Left ventricle myocardium superior (tissue), 1 donor: ENCODE data around the gene CCDC71. TPM values are rescaled to one million over a fixed set of nuclear protein-coding genes. Genes with fewer than 3 reads are reported as not detected.

ENCODE experiments used
- ATAC-seq: fragments of 200-7000 bp; cut with Tn5 transposase; one replicate; pipeline ENCODE4 v1.9.1; 2020; ENCODE audit warnings: mild to moderate bottlenecking, moderate library complexity
- DNase-seq: peaks from one replicate; pipeline ENCODE4 v3.0.0-alpha.2; 2020
- intact Hi-C: fragments of 100-400 bp; cut with micrococcal nuclease; formaldehyde crosslinking; loops from one replicate; pipeline ENCODE4 v1.11.0; 2022
- long read RNA-seq: library from polyadenylated mRNA; unstranded; transcript quantifications from one replicate; pipeline ENCODE4 v2.0.0, GENCODE V29; 2021
- total RNA-seq: library from RNA; stranded (reverse); fragmentation: NEBNext Ultra II Directional; extraction: Animal tissue kit (Norgen Biotek cat#: 25700); gene quantifications from one replicate; pipeline ENCODE4 v1.2.1, GENCODE V29; 2021
- donor health status: DM: no; HTN: yes; CAD: no; lungs with severe emphysema.

The CCDC71 gene
- 10.2 TPM for total RNA-seq
- long read RNA-seq, partial matches to known transcripts, result 0 of 1 reads
- long read RNA-seq, other reads (novel, unspliced or antisense), result 0 of 1 reads

- peak; percentile 90 for DNase-seq
- intact Hi-C loops, result no loop called here
These were observed at the start of gene CCDC71 for GRCh38 chr3:49165771-49166751. CCDC71 (minus strand) TSS chr3:49166331; CDS start chr3:49164208, 2,123 bp downstream.

GRCh38 chr3:49213998-49214397, 47.9 kb upstream of the CCDC71 start:
- intact Hi-C loops, result no loop called here
- ATAC-seq (no peak), DNase-seq (no peak)

More at GRCh38 chr3:49165771-49166751, at the start of gene CCDC71:
- ATAC-seq, result peak; percentile 73

GRCh38 chr3:49213541-49213943, 47.4 kb upstream of the CCDC71 start:
- no peak for DNase-seq
- ATAC-seq, result no peak
- intact Hi-C loops, result no loop called here

GRCh38 chr3:49199900-49200281, 33.8 kb upstream of the CCDC71 start:
- peak; percentile 11 for ATAC-seq
- intact Hi-C loops, result no loop called here
- no peak for DNase-seq

GRCh38 chr3:49199239-49199899, 33.2 kb upstream of the CCDC71 start:
- ATAC-seq (peak; percentile 99), DNase-seq (peak; percentile 98)
- intact Hi-C loops, result no loop called here

GRCh38 chr3:49198611-49199230, 32.6 kb upstream of the CCDC71 start:
- ATAC-seq, result no peak
- no peak for DNase-seq
- intact Hi-C loops, result no loop called here

- no peak for DNase-seq
- intact Hi-C loops, result no loop called here
- ATAC-seq, result no peak
These were observed 32.0 kb upstream of the CCDC71 start for GRCh38 chr3:49198161-49198560.

- ATAC-seq, result peak; percentile 70
- DNase-seq, result no peak
- intact Hi-C loops, result no loop called here
These were observed 25.6 kb upstream of the CCDC71 start for GRCh38 chr3:49191741-49192140.

GRCh38 chr3:49183873-49184272, 17.7 kb upstream of the CCDC71 start:
- DNase-seq (no peak), ATAC-seq (no peak)
- intact Hi-C loops, result no loop called here

GRCh38 chr3:49182682-49183081, 16.6 kb upstream of the CCDC71 start:
- intact Hi-C loops, result no loop called here
- no peak for ATAC-seq
- DNase-seq, result no peak

- intact Hi-C loops, result no loop called here
- ATAC-seq, result no peak
- no peak for DNase-seq
These were observed 15.2 kb upstream of the CCDC71 start for GRCh38 chr3:49181351-49181750.

GRCh38 chr3:49180116-49180515, 14.0 kb upstream of the CCDC71 start:
- DNase-seq, result no peak
- intact Hi-C loops, result no loop called here
- no peak for ATAC-seq

GRCh38 chr3:49177073-49177472, 10.9 kb upstream of the CCDC71 start:
- intact Hi-C loops, result loop anchor here (10.0 kb wide), 1 partner anchor 98 kb away; the partner anchor contains the start of gene C3orf62
- DNase-seq (no peak), ATAC-seq (no peak)

- no peak for ATAC-seq
- intact Hi-C loops, result loop anchor here (10.0 kb wide), 1 partner anchor 99 kb away; the partner anchor contains the start of gene C3orf62
- DNase-seq, result no peak
These were observed 9.4 kb upstream of the CCDC71 start for GRCh38 chr3:49175530-49175929.

- ATAC-seq (no peak), DNase-seq (no peak)
- intact Hi-C loops, result loop anchor here (10.0 kb wide), 1 partner anchor 100 kb away; the partner anchor contains the start of gene C3orf62
These were observed 8.4 kb upstream of the CCDC71 start for GRCh38 chr3:49174397-49174985.

GRCh38 chr3:49173792-49174170, 7.7 kb upstream of the CCDC71 start:
- intact Hi-C loops, result loop anchor here (10.0 kb wide), 1 partner anchor 101 kb away; the partner anchor contains the start of gene C3orf62
- peak; percentile 42 for ATAC-seq
- peak; percentile 64 for DNase-seq

GRCh38 chr3:49173116-49173791, 7.1 kb upstream of the CCDC71 start:
- ATAC-seq (peak; percentile 62), DNase-seq (peak; percentile 65)
- intact Hi-C loops, result loop anchor here (10.0 kb wide), 1 partner anchor 102 kb away; the partner anchor contains the start of gene C3orf62

- intact Hi-C loops, result loop anchor here (10.0 kb wide), 1 partner anchor 102 kb away; the partner anchor contains the start of gene C3orf62
- ATAC-seq (no peak), DNase-seq (peak; percentile 42)
These were observed 6.5 kb upstream of the CCDC71 start for GRCh38 chr3:49172551-49173041.
